ENCODE measurements around the gene STK11IP.

STK11IP gene

DNA sequence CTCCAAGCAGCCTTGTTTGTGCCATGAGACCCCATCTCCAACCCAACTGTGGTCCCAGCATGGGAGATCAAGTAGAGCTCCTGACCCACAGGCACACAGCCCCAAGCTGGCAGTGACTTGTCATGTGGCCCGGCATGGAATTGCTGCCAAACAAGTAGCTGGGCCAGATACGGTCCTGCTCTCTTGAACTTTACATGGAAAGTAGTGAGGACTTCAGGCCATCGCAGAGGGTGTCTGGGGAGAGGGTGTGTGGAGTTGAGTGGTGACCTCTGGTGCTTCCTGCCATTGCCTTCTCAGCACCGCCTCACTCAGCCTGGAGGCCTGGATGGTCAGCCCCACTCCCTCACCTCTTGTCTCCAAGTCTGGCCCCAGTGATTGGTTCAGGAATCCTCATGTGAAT lies 18.9 kb downstream of the STK11IP start:
- H3K27ac ChIP-seq (ENCODE audit: insufficient read depth, low read depth, low read length, poor library complexity, severe bottlenecking): no peak overlapping the region
- H3K4me3 ChIP-seq (ENCODE audit: insufficient read depth, low read depth, low read length): no peak overlapping the region
- no peaks in the 10 kb centered on the region for H3K4me1 ChIP-seq (ENCODE audit: control insufficient read depth, insufficient read depth, low read length)
- 95 to 96% methylated on average over 4 of the region's 4 CpGs for WGBS, 2 experiments
- no peaks in the 10 kb centered on the region for H3K27me3 ChIP-seq (ENCODE audit: control insufficient read depth, insufficient read depth, low read length, poor library complexity, severe bottlenecking)
- no peaks in the 10 kb centered on the region for H3K9me3 ChIP-seq (ENCODE audit: control insufficient read depth, low read length)
- H3K36me3 ChIP-seq (ENCODE audit: control insufficient read depth, insufficient read depth, low read length): no peaks in the 10 kb centered on the region

- WGBS, 2 experiments: 85 to 92% methylated on average over 3 of the region's 3 CpGs
- no peaks in the 10 kb centered on the region for H3K4me1 ChIP-seq (ENCODE audit: control insufficient read depth, insufficient read depth, low read length)
- no peak overlapping the region for H3K4me3 ChIP-seq (ENCODE audit: insufficient read depth, low read depth, low read length)
- no peaks in the 10 kb centered on the region for H3K36me3 ChIP-seq (ENCODE audit: control insufficient read depth, insufficient read depth, low read length)
- H3K27ac ChIP-seq (ENCODE audit: insufficient read depth, low read depth, low read length, poor library complexity, severe bottlenecking): no peak overlapping the region
- H3K9me3 ChIP-seq (ENCODE audit: control insufficient read depth, low read length): no peaks in the 10 kb centered on the region
- H3K27me3 ChIP-seq (ENCODE audit: control insufficient read depth, insufficient read depth, low read length, poor library complexity, severe bottlenecking): peaks cover 4% of the 10 kb centered on the region
These were observed 21.1 kb downstream of the STK11IP start for GRCh38 chr2:219618733-219619122.

DNA sequence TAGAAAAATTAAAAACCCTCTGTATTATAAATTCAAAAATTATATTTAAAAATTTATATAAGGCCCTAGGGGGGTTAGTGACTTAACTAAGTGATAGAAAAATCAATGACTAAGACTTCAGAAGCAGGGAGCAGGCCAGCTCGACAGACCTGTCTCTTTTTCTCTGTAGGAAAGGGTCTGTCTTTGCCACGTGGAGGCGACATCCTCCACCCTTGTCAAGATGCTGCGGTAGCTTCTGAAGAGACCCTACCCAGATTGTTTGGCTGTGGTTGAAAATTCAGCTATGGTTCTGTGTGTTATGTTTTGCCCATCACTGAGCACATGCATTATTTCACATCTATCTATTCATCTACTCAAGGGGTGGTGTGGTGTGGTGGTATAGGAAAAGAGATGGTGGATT lies 21.6 kb downstream of the STK11IP start:
- Histone ChIP-seq H3K4me1 (ENCODE audit: control insufficient read depth, insufficient read depth, low read length) (no peaks in the 10 kb centered on the region), H3K36me3 (ENCODE audit: control insufficient read depth, insufficient read depth, low read length) (no peaks in the 10 kb centered on the region), H3K9me3 (ENCODE audit: control insufficient read depth, low read length) (no peaks in the 10 kb centered on the region), H3K4me3 (ENCODE audit: insufficient read depth, low read depth, low read length) (no peak overlapping the region), H3K27ac (ENCODE audit: insufficient read depth, low read depth, low read length, poor library complexity, severe bottlenecking) (no peak overlapping the region), H3K27me3 (ENCODE audit: control insufficient read depth, insufficient read depth, low read length, poor library complexity, severe bottlenecking) (peaks cover 4% of the 10 kb centered on the region)
- 39 to 52% methylated on average over 3 to 4 of the region's 4 CpGs for WGBS, 2 experiments

DNA sequence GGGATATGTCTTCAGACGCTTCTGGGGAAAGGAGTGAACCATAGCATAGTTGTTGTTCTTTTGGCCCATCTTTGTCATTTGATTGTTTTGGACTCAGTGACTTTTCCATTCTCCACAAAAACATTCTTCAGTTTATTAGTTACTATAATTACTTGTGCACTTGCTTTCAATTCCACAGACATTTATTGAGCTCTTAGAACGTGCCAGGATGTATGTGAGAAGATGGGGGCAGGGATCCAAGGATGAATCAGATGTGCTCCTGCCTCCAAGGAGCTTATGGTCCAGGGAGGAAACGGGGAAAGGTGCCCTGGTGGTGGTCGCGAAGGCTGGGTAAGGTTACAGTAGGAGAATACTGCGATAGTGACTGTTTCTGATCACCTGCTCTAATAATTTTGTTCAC lies 22.9 kb downstream of the STK11IP start:
- Histone ChIP-seq H3K27ac (ENCODE audit: insufficient read depth, low read depth, low read length, poor library complexity, severe bottlenecking) (no peak overlapping the region), H3K27me3 (ENCODE audit: control insufficient read depth, insufficient read depth, low read length, poor library complexity, severe bottlenecking) (peaks cover 15% of the 10 kb centered on the region), H3K9me3 (ENCODE audit: control insufficient read depth, low read length) (no peaks in the 10 kb centered on the region), H3K36me3 (ENCODE audit: control insufficient read depth, insufficient read depth, low read length) (no peaks in the 10 kb centered on the region), H3K4me1 (ENCODE audit: control insufficient read depth, insufficient read depth, low read length) (no peaks in the 10 kb centered on the region), H3K4me3 (ENCODE audit: insufficient read depth, low read depth, low read length) (no peak overlapping the region)
- WGBS, 2 experiments: 89 to 93% methylated on average over 6 of the region's 6 CpGs

DNA sequence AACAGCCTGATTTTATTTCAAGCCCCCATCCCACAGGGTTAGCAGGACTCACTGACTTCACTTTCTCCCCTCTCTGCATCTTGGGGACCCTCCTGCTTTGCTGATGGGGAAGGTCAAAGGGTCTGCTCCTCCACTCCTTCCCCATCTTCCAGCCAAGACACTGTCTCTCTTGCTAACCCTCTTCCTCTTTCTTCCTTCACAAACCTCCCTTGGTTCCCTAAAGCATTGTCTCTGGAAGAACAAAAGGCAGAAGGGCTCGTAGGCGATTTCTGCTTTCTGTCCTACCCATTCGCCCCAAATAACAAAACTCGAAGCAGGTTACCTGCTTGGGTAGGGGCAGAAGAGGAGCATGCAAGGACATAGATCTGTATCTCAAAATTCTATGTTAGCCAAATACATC lies 24.3 kb downstream of the STK11IP start:
- no peak overlapping the region for H3K27ac ChIP-seq (ENCODE audit: insufficient read depth, low read depth, low read length, poor library complexity, severe bottlenecking)
- no peaks in the 10 kb centered on the region for H3K36me3 ChIP-seq (ENCODE audit: control insufficient read depth, insufficient read depth, low read length)
- H3K9me3 ChIP-seq (ENCODE audit: control insufficient read depth, low read length): no peaks in the 10 kb centered on the region
- no peak overlapping the region for H3K4me3 ChIP-seq (ENCODE audit: insufficient read depth, low read depth, low read length)
- H3K27me3 ChIP-seq (ENCODE audit: control insufficient read depth, insufficient read depth, low read length, poor library complexity, severe bottlenecking): peaks cover 27% of the 10 kb centered on the region
- WGBS, 2 experiments: 73 to 81% methylated on average over 4 of the region's 4 CpGs
- no peaks in the 10 kb centered on the region for H3K4me1 ChIP-seq (ENCODE audit: control insufficient read depth, insufficient read depth, low read length)

- Histone ChIP-seq H3K4me3 (ENCODE audit: insufficient read depth, low read depth, low read length) (no peak overlapping the region), H3K4me1 (ENCODE audit: control insufficient read depth, insufficient read depth, low read length) (no peaks in the 10 kb centered on the region), H3K36me3 (ENCODE audit: control insufficient read depth, insufficient read depth, low read length) (no peaks in the 10 kb centered on the region), H3K27me3 (ENCODE audit: control insufficient read depth, insufficient read depth, low read length, poor library complexity, severe bottlenecking) (peaks cover 32% of the 10 kb centered on the region), H3K9me3 (ENCODE audit: control insufficient read depth, low read length) (no peaks in the 10 kb centered on the region), H3K27ac (ENCODE audit: insufficient read depth, low read depth, low read length, poor library complexity, severe bottlenecking) (no peak overlapping the region)
- 100% methylated on average over 1 to 2 of the region's 2 CpGs for WGBS, 2 experiments
These were observed 24.8 kb downstream of the STK11IP start for GRCh38 chr2:219622472-219622871.

DNA sequence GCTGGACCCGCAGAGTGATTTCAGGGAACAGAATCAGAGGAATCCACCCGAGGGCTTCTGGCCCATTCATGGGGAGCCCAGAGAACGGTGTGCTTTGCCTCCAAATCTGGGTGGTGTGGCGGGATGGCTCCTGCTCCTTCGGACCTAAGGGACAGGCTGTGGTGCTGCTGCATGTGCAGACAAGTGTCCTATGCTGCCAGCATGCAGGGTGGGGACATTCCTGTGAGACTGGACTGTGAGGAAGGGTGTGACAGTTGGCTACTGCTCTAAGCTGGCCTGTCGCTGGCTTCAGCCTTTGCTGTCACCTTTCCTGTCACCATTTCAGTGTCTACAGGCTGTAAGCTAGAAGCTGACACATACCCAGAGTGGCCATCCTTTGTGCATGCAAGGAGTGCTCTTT lies 26.9 kb downstream of the STK11IP start:
- H3K4me1 ChIP-seq (ENCODE audit: control insufficient read depth, insufficient read depth, low read length): peaks cover 7% of the 10 kb centered on the region
- no peaks in the 10 kb centered on the region for H3K36me3 ChIP-seq (ENCODE audit: control insufficient read depth, insufficient read depth, low read length)
- H3K27ac ChIP-seq (ENCODE audit: insufficient read depth, low read depth, low read length, poor library complexity, severe bottlenecking): no peak overlapping the region
- H3K4me3 ChIP-seq (ENCODE audit: insufficient read depth, low read depth, low read length): no peak overlapping the region
- WGBS, 2 experiments: 88 to 90% methylated on average over 6 of the region's 6 CpGs
- peaks cover 43% of the 10 kb centered on the region for H3K27me3 ChIP-seq (ENCODE audit: control insufficient read depth, insufficient read depth, low read length, poor library complexity, severe bottlenecking)
- H3K9me3 ChIP-seq (ENCODE audit: control insufficient read depth, low read length): no peaks in the 10 kb centered on the region

- no peaks in the 10 kb centered on the region for H3K36me3 ChIP-seq (ENCODE audit: control insufficient read depth, insufficient read depth, low read length)
- H3K4me3 ChIP-seq (ENCODE audit: insufficient read depth, low read depth, low read length): no peak overlapping the region
- 92 to 94% methylated on average over 5 of the region's 5 CpGs for WGBS, 2 experiments
- no peak overlapping the region for H3K27ac ChIP-seq (ENCODE audit: insufficient read depth, low read depth, low read length, poor library complexity, severe bottlenecking)
- no peaks in the 10 kb centered on the region for H3K9me3 ChIP-seq (ENCODE audit: control insufficient read depth, low read length)
- peaks cover 7% of the 10 kb centered on the region for H3K4me1 ChIP-seq (ENCODE audit: control insufficient read depth, insufficient read depth, low read length)
- H3K27me3 ChIP-seq (ENCODE audit: control insufficient read depth, insufficient read depth, low read length, poor library complexity, severe bottlenecking): peaks cover 43% of the 10 kb centered on the region
These were observed 27.5 kb downstream of the STK11IP start for GRCh38 chr2:219625179-219625578.

DNA sequence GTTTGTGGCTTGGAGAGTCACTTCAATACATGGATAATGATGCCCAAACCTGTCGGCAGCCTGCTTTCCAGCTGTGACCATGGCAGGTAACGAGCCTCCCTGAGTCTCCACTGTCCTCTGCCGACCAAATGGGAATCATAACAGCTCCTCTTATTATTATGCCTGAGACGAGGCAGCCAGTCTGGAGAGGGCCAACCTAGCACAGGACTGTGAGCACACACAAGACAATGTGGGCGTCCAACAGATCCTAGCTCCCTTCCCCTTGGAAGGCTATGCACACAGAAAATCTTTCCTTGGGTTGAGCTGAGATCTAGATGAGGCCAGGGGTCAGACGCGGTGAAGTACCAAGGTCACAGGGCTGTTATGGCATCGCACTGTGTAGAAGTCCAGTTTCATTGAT lies 28.9 kb downstream of the STK11IP start:
- H3K36me3 ChIP-seq (ENCODE audit: control insufficient read depth, insufficient read depth, low read length): no peaks in the 10 kb centered on the region
- H3K9me3 ChIP-seq (ENCODE audit: control insufficient read depth, low read length): no peaks in the 10 kb centered on the region
- H3K4me1 ChIP-seq (ENCODE audit: control insufficient read depth, insufficient read depth, low read length): peaks cover 7% of the 10 kb centered on the region
- no peak overlapping the region for H3K4me3 ChIP-seq (ENCODE audit: insufficient read depth, low read depth, low read length)
- peaks cover 43% of the 10 kb centered on the region for H3K27me3 ChIP-seq (ENCODE audit: control insufficient read depth, insufficient read depth, low read length, poor library complexity, severe bottlenecking)
- no peak overlapping the region for H3K27ac ChIP-seq (ENCODE audit: insufficient read depth, low read depth, low read length, poor library complexity, severe bottlenecking)
- WGBS, 2 experiments: 84 to 87% methylated on average over 8 of the region's 8 CpGs

DNA sequence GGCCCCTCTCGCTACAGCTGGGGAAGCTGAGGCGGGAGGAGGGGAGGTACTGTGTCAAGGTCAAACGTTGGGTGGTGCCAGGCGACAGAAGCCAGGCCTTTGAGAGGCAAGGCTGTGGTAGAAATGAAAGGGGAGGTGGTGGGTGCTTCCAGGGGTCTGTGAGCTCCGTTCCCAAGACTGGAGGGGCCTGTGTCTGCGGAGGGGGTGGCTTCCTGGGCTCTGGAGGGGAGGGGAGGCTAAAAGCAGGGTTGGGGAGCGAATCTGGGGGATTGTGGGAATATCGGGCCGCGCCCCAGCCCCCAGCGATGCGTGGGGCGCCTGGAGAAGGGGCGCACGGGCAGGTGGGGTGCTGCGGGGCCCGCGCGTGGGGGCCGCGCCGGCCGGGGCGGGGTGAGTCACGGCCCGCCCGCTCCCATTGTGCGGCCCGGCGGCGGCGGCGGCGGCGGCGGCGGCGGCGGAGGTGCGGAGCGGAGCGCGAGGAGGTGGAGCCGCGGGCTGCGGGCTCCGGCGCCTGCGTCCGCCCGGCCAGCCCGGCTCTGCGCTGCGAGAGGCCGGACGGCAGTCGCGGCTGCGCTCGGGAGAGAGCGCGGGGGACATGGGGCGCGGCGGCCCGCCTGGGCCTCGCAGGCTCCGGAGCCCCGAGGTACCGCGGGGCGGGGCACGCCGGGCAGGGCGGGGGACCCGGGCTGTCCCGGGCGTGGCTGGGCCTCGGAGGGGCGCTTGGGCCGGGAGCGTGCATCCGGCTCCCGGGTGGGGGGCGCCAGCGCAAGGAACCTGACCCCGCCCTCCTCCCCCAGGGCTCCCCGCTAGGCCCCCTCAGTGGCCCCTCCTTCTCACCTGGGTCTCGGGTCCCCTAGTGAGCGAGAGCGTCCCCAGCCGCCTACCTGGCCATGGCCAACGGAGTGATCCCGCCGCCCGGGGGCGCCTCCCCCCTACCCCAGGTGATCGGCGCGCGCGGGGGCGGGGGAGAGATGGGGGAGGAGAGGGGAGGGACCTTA lies 29.7 kb downstream of the STK11IP start, which contains the start of gene SLC4A3:
TSS of gene SLC4A3 (plus strand) at position 528 of the 998 bp plus-strand sequence. CDS start at position 891, 363 bp downstream.
- Histone ChIP-seq H3K4me1 (ENCODE audit: control insufficient read depth, insufficient read depth, low read length) (peaks cover 7% of the 10 kb centered on the region), H3K27me3 (ENCODE audit: control insufficient read depth, insufficient read depth, low read length, poor library complexity, severe bottlenecking) (peaks cover 41% of the 10 kb centered on the region), H3K9me3 (ENCODE audit: control insufficient read depth, low read length) (no peaks in the 10 kb centered on the region), H3K4me3 (ENCODE audit: insufficient read depth, low read depth, low read length) (peak within 1 kb of the TSS; percentile 62), H3K27ac (ENCODE audit: insufficient read depth, low read depth, low read length, poor library complexity, severe bottlenecking) (no peak within 1 kb of the TSS), H3K36me3 (ENCODE audit: control insufficient read depth, insufficient read depth, low read length) (no peaks in the 10 kb centered on the region)
- 2 to 3% methylated on average over 92 to 103 of the region's 103 CpGs for WGBS, 2 experiments
